HCT116 (cell line): ENCODE data around the gene C6orf47. TPM values are rescaled to one million over a fixed set of nuclear protein-coding genes. Genes with fewer than 3 reads are reported as not detected.

Source experiments
- ATAC-seq: fragments of 200-7000 bp; cut with Tn5 transposase; 2 replicates; pipeline ENCODE4 v1.9.1; 2020; ENCODE audit warnings: mild to moderate bottlenecking, moderate library complexity
- BruUV-seq: library from RNA; stranded (reverse); fragments of 400-500 nt; replicated peaks from 2 replicates; lab custom pipeline; 2021; lab: Mats Ljungman, UMichigan
- CTCF ChIA-PET: fragments of 300-600 bp; sonication (Branson Sonifier 250); formaldehyde crosslinking; loops from one replicate; lab custom pipeline; 2021; ENCODE audit warnings: antibody characterized with exemption; lab: Charles Lee
- POLR2A ChIA-PET: fragments of 300-600, 350-600 bp; sonication (Branson Sonifier 250); formaldehyde crosslinking; loops from one replicate; lab custom pipeline; 2021; ENCODE audit warnings: antibody characterized with exemption; lab: Charles Lee
- RAD21 ChIA-PET, 2 experiments: fragments of 300-600 bp; sonication (Branson Sonifier 250); formaldehyde crosslinking; loops; one replicate each; lab custom pipeline; 2023; ENCODE audit warnings: low total read pairs in 2 of 2; ENCODE audit not compliant: uncharacterized antibody in 2 of 2, unreplicated experiment in 2 of 2, low non-redundant PET in 1 of 2; lab: Charles Lee
- DNase-seq: peaks from one replicate; pipeline ENCODE4 v3.0.0-alpha.2; 2010; ENCODE audit warnings: low read depth, low spot score
- H2AFZ ChIP-seq: fragments of 200-600 bp; shearing (Covaris generic), sonication (generic); 2 replicates; pipeline ENCODE4 v1.6.1; 2017; ENCODE audit warnings: low read depth, mixed run types, mixed read lengths, antibody characterized with exemption, low read length; ENCODE audit not compliant: poor library complexity, severe bottlenecking
- H3K27ac ChIP-seq: 2 replicates; pipeline ENCODE4 v1.5.1; 2012; ENCODE audit warnings: low read depth, low read length
- H3K27me3 ChIP-seq: fragments of 200-600 bp; sonication (generic); 2 replicates; pipeline ENCODE4 v1.6.1; 2016; ENCODE audit warnings: mixed run types, low read length, mixed read lengths; ENCODE audit not compliant: insufficient read depth
- H3K36me3 ChIP-seq, 2 experiments: fragments of 200-500 bp in 1 of 2; fragments of 200-600 bp in 1 of 2; sonication (Bioruptor generic) in 1 of 2; sonication (generic) in 1 of 2; 2 replicates each; pipeline versions ENCODE4 v1.5.1 to v1.6.1; 2014 to 2016; ENCODE audit warnings: low read length in 2 of 2, inconsistent platforms in 1 of 2, mixed read lengths in 1 of 2, mixed run types in 1 of 2; ENCODE audit not compliant: insufficient read depth in 2 of 2, control insufficient read depth in 1 of 2
- H3K4me1 ChIP-seq, 2 experiments: fragments of 200-600 bp in 1 of 2; sonication (generic) in 1 of 2; 2 replicates each; pipeline versions ENCODE4 v1.5.1 to v1.6.1; 2012 to 2017; ENCODE audit warnings: low read length in 2 of 2, inconsistent platforms in 1 of 2, mild to moderate bottlenecking in 1 of 2, mixed read lengths in 1 of 2, mixed run types in 1 of 2, moderate library complexity in 1 of 2; ENCODE audit not compliant: insufficient read depth in 2 of 2, control insufficient read depth in 1 of 2
- H3K4me2 ChIP-seq: fragments of 200-600 bp; sonication (generic); 2 replicates; pipeline ENCODE4 v1.6.1; 2017; ENCODE audit warnings: mixed run types, low read length, mixed read lengths
- H3K4me3 ChIP-seq, 2 experiments: fragments of 200-600 bp in 1 of 2; sonication (generic) in 1 of 2; replicated peaks in 1 of 2; 2 replicates each; pipeline ENCODE4 v1.5.1; 2011 to 2016; ENCODE audit warnings: low read length in 2 of 2, control low read depth in 1 of 2, low read depth in 1 of 2, mild to moderate bottlenecking in 1 of 2, mixed read lengths in 1 of 2, mixed run types in 1 of 2
- H3K79me2 ChIP-seq: fragments of 200-600 bp; sonication (generic); 2 replicates; pipeline ENCODE4 v1.6.1; 2017; ENCODE audit warnings: mild to moderate bottlenecking, mixed run types, low read length, moderate library complexity, mixed read lengths; ENCODE audit not compliant: insufficient read depth
- H3K9ac ChIP-seq: fragments of 200-600 bp; sonication (generic); 2 replicates; pipeline ENCODE4 v1.6.1; 2016; ENCODE audit warnings: low read length, mixed read lengths
- H3K9me2 ChIP-seq: fragments of 200-600 bp; sonication (generic), shearing (Covaris generic); 2 replicates; pipeline ENCODE4 v1.6.1; 2017; ENCODE audit warnings: mixed run types, mild to moderate bottlenecking, moderate library complexity; ENCODE audit not compliant: insufficient read depth
- H3K9me3 ChIP-seq, 2 experiments: fragments of 200-500 bp in 1 of 2; fragments of 200-600 bp in 1 of 2; sonication (Bioruptor generic) in 1 of 2; sonication (generic) in 1 of 2; 2 replicates each; pipeline ENCODE4 v1.6.1; 2014 to 2017; ENCODE audit warnings: low read length in 2 of 2, mixed read lengths in 2 of 2, inconsistent platforms in 1 of 2, low read depth in 1 of 2, mild to moderate bottlenecking in 1 of 2, mixed run types in 1 of 2, moderate library complexity in 1 of 2; ENCODE audit not compliant: control insufficient read depth in 1 of 2, insufficient read depth in 1 of 2
- H4K20me1 ChIP-seq: fragments of 200-600 bp; sonication (generic), shearing (Covaris generic); 2 replicates; pipeline ENCODE4 v1.6.1; 2017; ENCODE audit warnings: mixed run types, mild to moderate bottlenecking, moderate library complexity; ENCODE audit not compliant: insufficient read depth
- CBX3 ChIP-seq: IDR thresholded peaks from 2 replicates; pipeline ENCODE4 v1.6.1; 2012; ENCODE audit warnings: low read depth
- CEBPB ChIP-seq: IDR thresholded peaks from 2 replicates; pipeline ENCODE4 v1.6.1; 2012; ENCODE audit warnings: low read depth
- EGR1 ChIP-seq: IDR thresholded peaks from 2 replicates; pipeline ENCODE4 v1.6.1; 2012; ENCODE audit warnings: low read depth
- ELF1 ChIP-seq: IDR thresholded peaks from 2 replicates; pipeline ENCODE4 v1.6.1; 2012; ENCODE audit warnings: low read depth, borderline replicate concordance
- EZH2 ChIP-seq: fragments of 200-600 bp; sonication (generic); IDR thresholded peaks from 2 replicates; pipeline ENCODE4 v1.6.1; 2017; ENCODE audit warnings: antibody characterized with exemption, mixed run types
- FOSL1 ChIP-seq: IDR thresholded peaks from 2 replicates; pipeline ENCODE4 v1.6.1; 2012; ENCODE audit warnings: low read depth
- JUND ChIP-seq: IDR thresholded peaks from 2 replicates; pipeline ENCODE4 v1.6.1; 2012
- POLR2A ChIP-seq: IDR thresholded peaks from 2 replicates; pipeline ENCODE4 v1.7.0; 2011; ENCODE audit warnings: borderline replicate concordance; ENCODE audit not compliant: insufficient read depth, insufficient read length; ENCODE audit errors: extremely low read depth
- POLR2AphosphoS5 ChIP-seq: IDR thresholded peaks from 2 replicates; pipeline ENCODE4 v1.6.1; 2011; ENCODE audit warnings: mild to moderate bottlenecking, low read depth, low read length, moderate library complexity
- SIN3A ChIP-seq: IDR thresholded peaks from 2 replicates; pipeline ENCODE4 v1.6.1; 2012; ENCODE audit warnings: low read depth
- SRF ChIP-seq: IDR thresholded peaks from 2 replicates; pipeline ENCODE4 v1.6.1; 2012; ENCODE audit warnings: low read depth
- YY1 ChIP-seq: IDR thresholded peaks from 2 replicates; pipeline ENCODE4 v1.6.1; 2011; ENCODE audit warnings: low read length, low read depth, moderate library complexity, mild to moderate bottlenecking; ENCODE audit not compliant: insufficient replicate concordance; ENCODE audit errors: extremely low read depth
- ZFX ChIP-seq: fragments of 450-650 bp; IDR thresholded peaks from 2 replicates; pipeline ENCODE4 v1.6.1; 2017
- intact Hi-C: fragments of 100-400 bp; cut with micrococcal nuclease; formaldehyde crosslinking; loops from 2 replicates; pipeline ENCODE4 v1.10.0; 2022
- total RNA-seq: library from RNA; stranded (reverse); gene quantifications from one replicate; pipeline ENCODE4 v1.2.1, GENCODE V29; 2021; ENCODE audit not compliant: unreplicated experiment
- TF ChIP-seq, protein P1 (sequence below): IDR thresholded peaks from 2 replicates; pipeline ENCODE4 v1.6.1; 2012
- TF ChIP-seq, protein P2 (sequence below): IDR thresholded peaks from 2 replicates; pipeline ENCODE4 v1.6.1; 2012
- TF ChIP-seq, protein P3 (sequence below), 3 experiments: fragments of 200-600 bp in 1 of 3; sonication (generic) in 1 of 3; IDR thresholded peaks in 2 of 3; conservative IDR thresholded peaks in 1 of 3; 2 replicates each; pipeline ENCODE4 v1.5.1; 2012 to 2017; ENCODE audit warnings: low read depth in 2 of 3, low read length in 2 of 3, antibody characterized with exemption in 1 of 3, borderline replicate concordance in 1 of 3, control low read depth in 1 of 3, mild to moderate bottlenecking in 1 of 3, mixed read lengths in 1 of 3, mixed run types in 1 of 3, moderate library complexity in 1 of 3; ENCODE audit not compliant: insufficient read depth in 1 of 3
- TF ChIP-seq, protein P4 (sequence below): IDR thresholded peaks from 2 replicates; pipeline ENCODE4 v1.6.1; 2012; ENCODE audit warnings: low read depth

Gene C6orf47
- total RNA-seq, 1 experiment from 2014 or later: 13.4 TPM

DNA sequence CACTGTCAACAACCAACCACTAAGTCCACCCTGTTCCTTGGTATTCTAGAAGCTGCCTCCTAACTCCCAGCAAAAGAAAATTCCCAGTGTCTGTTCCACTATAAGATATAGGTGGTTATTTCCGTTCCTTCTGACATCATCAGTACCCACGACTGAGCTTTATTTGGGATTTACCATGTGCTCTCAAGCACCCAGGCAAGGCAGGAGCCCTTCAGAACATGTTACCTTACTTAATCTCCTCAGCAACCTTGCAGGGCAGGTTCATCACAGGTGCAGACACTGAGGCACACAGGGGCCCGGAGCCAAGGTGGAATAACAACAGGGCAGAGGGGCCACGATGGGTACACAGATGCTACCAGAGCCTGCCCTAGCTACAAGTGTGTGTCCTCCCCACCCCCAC lies 31.8 kb upstream of the C6orf47 start:
- Histone ChIP-seq H4K20me1 (no peaks in the 10 kb centered on the region), H3K9me2 (no peaks in the 10 kb centered on the region), H3K4me1 (peaks cover 11 to 16% of the 10 kb centered on the region in 2 experiments), H3K9me3 (no peaks in the 10 kb centered on the region), H3K4me3 (no peak overlapping the region), H3K9ac (no peak overlapping the region), H2AFZ (no peak overlapping the region), H3K27me3 (no peaks in the 10 kb centered on the region), H3K27ac (no peak overlapping the region), H3K79me2 (no peaks in the 10 kb centered on the region), H3K4me2 (no peak overlapping the region), H3K36me3 (peaks cover 22 to 24% of the 10 kb centered on the region in 2 experiments; a peak in 3 of 4 replicates)
- no peak for ATAC-seq
- POLR2A ChIA-PET: no interaction called here
- DNase-seq: no peak
- BruUV-seq: no TSS peak
- CTCF ChIA-PET: no interaction called here
- RAD21 ChIA-PET: no interaction called here
- TF ChIP-seq ZFX (no peak), SIN3A (no peak), SRF (no peak), POLR2AphosphoS5 (no peak), ELF1 (no peak), POLR2A (no peak), JUND (no peak), EGR1 (no peak), CBX3 (no peak), YY1 (no peak), FOSL1 (no peak), CEBPB (no peak), EZH2 (no peak)
- TF ChIP-seq, protein P1, sequence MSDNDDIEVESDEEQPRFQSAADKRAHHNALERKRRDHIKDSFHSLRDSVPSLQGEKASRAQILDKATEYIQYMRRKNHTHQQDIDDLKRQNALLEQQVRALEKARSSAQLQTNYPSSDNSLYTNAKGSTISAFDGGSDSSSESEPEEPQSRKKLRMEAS: no peak
- TF ChIP-seq, protein P2, sequence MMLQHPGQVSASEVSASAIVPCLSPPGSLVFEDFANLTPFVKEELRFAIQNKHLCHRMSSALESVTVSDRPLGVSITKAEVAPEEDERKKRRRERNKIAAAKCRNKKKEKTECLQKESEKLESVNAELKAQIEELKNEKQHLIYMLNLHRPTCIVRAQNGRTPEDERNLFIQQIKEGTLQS: no peak
- TF ChIP-seq, protein P3, sequence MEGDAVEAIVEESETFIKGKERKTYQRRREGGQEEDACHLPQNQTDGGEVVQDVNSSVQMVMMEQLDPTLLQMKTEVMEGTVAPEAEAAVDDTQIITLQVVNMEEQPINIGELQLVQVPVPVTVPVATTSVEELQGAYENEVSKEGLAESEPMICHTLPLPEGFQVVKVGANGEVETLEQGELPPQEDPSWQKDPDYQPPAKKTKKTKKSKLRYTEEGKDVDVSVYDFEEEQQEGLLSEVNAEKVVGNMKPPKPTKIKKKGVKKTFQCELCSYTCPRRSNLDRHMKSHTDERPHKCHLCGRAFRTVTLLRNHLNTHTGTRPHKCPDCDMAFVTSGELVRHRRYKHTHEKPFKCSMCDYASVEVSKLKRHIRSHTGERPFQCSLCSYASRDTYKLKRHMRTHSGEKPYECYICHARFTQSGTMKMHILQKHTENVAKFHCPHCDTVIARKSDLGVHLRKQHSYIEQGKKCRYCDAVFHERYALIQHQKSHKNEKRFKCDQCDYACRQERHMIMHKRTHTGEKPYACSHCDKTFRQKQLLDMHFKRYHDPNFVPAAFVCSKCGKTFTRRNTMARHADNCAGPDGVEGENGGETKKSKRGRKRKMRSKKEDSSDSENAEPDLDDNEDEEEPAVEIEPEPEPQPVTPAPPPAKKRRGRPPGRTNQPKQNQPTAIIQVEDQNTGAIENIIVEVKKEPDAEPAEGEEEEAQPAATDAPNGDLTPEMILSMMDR (IDR thresholded peaks at IDR 0.05 in 2 of 3, conservative IDR thresholded peaks at IDR 0.05 in 1 of 3; ENCODE audit: borderline replicate concordance in 1 of 3, insufficient read depth in 1 of 3, low read depth in 2 of 3, low read length in 2 of 3): no peak
- TF ChIP-seq, protein P4, sequence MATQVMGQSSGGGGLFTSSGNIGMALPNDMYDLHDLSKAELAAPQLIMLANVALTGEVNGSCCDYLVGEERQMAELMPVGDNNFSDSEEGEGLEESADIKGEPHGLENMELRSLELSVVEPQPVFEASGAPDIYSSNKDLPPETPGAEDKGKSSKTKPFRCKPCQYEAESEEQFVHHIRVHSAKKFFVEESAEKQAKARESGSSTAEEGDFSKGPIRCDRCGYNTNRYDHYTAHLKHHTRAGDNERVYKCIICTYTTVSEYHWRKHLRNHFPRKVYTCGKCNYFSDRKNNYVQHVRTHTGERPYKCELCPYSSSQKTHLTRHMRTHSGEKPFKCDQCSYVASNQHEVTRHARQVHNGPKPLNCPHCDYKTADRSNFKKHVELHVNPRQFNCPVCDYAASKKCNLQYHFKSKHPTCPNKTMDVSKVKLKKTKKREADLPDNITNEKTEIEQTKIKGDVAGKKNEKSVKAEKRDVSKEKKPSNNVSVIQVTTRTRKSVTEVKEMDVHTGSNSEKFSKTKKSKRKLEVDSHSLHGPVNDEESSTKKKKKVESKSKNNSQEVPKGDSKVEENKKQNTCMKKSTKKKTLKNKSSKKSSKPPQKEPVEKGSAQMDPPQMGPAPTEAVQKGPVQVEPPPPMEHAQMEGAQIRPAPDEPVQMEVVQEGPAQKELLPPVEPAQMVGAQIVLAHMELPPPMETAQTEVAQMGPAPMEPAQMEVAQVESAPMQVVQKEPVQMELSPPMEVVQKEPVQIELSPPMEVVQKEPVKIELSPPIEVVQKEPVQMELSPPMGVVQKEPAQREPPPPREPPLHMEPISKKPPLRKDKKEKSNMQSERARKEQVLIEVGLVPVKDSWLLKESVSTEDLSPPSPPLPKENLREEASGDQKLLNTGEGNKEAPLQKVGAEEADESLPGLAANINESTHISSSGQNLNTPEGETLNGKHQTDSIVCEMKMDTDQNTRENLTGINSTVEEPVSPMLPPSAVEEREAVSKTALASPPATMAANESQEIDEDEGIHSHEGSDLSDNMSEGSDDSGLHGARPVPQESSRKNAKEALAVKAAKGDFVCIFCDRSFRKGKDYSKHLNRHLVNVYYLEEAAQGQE: no peak
- intact Hi-C loops: no loop called here
